HCT116 (cell line): Measurements from ENCODE around the gene SNRPD2. TPM values are rescaled to one million over a fixed set of nuclear protein-coding genes. Genes with fewer than 3 reads are reported as not detected.
A peak's percentile ranks its signal among the peaks of the same experiment; 100 is the strongest.

Experiments used
- ATAC-seq: fragments of 200-7000 bp; cut with Tn5 transposase; 2 replicates; pipeline ENCODE4 v1.9.1; 2020; ENCODE audit warnings: mild to moderate bottlenecking, moderate library complexity
- BruUV-seq: library from RNA; stranded (reverse); fragments of 400-500 nt; replicated peaks from 2 replicates; lab custom pipeline; 2021; lab: Mats Ljungman, UMichigan
- CTCF ChIA-PET: fragments of 300-600 bp; sonication (Branson Sonifier 250); formaldehyde crosslinking; loops from one replicate; lab custom pipeline; 2021; ENCODE audit warnings: antibody characterized with exemption; lab: Charles Lee
- POLR2A ChIA-PET: fragments of 300-600, 350-600 bp; sonication (Branson Sonifier 250); formaldehyde crosslinking; loops from one replicate; lab custom pipeline; 2021; ENCODE audit warnings: antibody characterized with exemption; lab: Charles Lee
- RAD21 ChIA-PET, 2 experiments: fragments of 300-600 bp; sonication (Branson Sonifier 250); formaldehyde crosslinking; loops; one replicate each; lab custom pipeline; 2023; ENCODE audit warnings: low total read pairs in 2 of 2; ENCODE audit not compliant: uncharacterized antibody in 2 of 2, unreplicated experiment in 2 of 2, low non-redundant PET in 1 of 2; lab: Charles Lee
- DNase-seq: peaks from one replicate; pipeline ENCODE4 v3.0.0-alpha.2; 2010; ENCODE audit warnings: low read depth, low spot score
- H2AFZ ChIP-seq: fragments of 200-600 bp; shearing (Covaris generic), sonication (generic); 2 replicates; pipeline ENCODE4 v1.6.1; 2017; ENCODE audit warnings: low read depth, mixed run types, mixed read lengths, antibody characterized with exemption, low read length; ENCODE audit not compliant: poor library complexity, severe bottlenecking
- H3K27ac ChIP-seq: 2 replicates; pipeline ENCODE4 v1.5.1; 2012; ENCODE audit warnings: low read depth, low read length
- H3K27me3 ChIP-seq: fragments of 200-600 bp; sonication (generic); 2 replicates; pipeline ENCODE4 v1.6.1; 2016; ENCODE audit warnings: mixed run types, low read length, mixed read lengths; ENCODE audit not compliant: insufficient read depth
- H3K36me3 ChIP-seq, 2 experiments: fragments of 200-500 bp in 1 of 2; fragments of 200-600 bp in 1 of 2; sonication (Bioruptor generic) in 1 of 2; sonication (generic) in 1 of 2; 2 replicates each; pipeline versions ENCODE4 v1.5.1 to v1.6.1; 2014 to 2016; ENCODE audit warnings: low read length in 2 of 2, inconsistent platforms in 1 of 2, mixed read lengths in 1 of 2, mixed run types in 1 of 2; ENCODE audit not compliant: insufficient read depth in 2 of 2, control insufficient read depth in 1 of 2
- H3K4me1 ChIP-seq, 2 experiments: fragments of 200-600 bp in 1 of 2; sonication (generic) in 1 of 2; 2 replicates each; pipeline versions ENCODE4 v1.5.1 to v1.6.1; 2012 to 2017; ENCODE audit warnings: low read length in 2 of 2, inconsistent platforms in 1 of 2, mild to moderate bottlenecking in 1 of 2, mixed read lengths in 1 of 2, mixed run types in 1 of 2, moderate library complexity in 1 of 2; ENCODE audit not compliant: insufficient read depth in 2 of 2, control insufficient read depth in 1 of 2
- H3K4me2 ChIP-seq: fragments of 200-600 bp; sonication (generic); 2 replicates; pipeline ENCODE4 v1.6.1; 2017; ENCODE audit warnings: mixed run types, low read length, mixed read lengths
- H3K4me3 ChIP-seq, 2 experiments: fragments of 200-600 bp in 1 of 2; sonication (generic) in 1 of 2; replicated peaks in 1 of 2; 2 replicates each; pipeline ENCODE4 v1.5.1; 2011 to 2016; ENCODE audit warnings: low read length in 2 of 2, control low read depth in 1 of 2, low read depth in 1 of 2, mild to moderate bottlenecking in 1 of 2, mixed read lengths in 1 of 2, mixed run types in 1 of 2
- H3K79me2 ChIP-seq: fragments of 200-600 bp; sonication (generic); 2 replicates; pipeline ENCODE4 v1.6.1; 2017; ENCODE audit warnings: mild to moderate bottlenecking, mixed run types, low read length, moderate library complexity, mixed read lengths; ENCODE audit not compliant: insufficient read depth
- H3K9ac ChIP-seq: fragments of 200-600 bp; sonication (generic); 2 replicates; pipeline ENCODE4 v1.6.1; 2016; ENCODE audit warnings: low read length, mixed read lengths
- H3K9me2 ChIP-seq: fragments of 200-600 bp; sonication (generic), shearing (Covaris generic); 2 replicates; pipeline ENCODE4 v1.6.1; 2017; ENCODE audit warnings: mixed run types, mild to moderate bottlenecking, moderate library complexity; ENCODE audit not compliant: insufficient read depth
- H3K9me3 ChIP-seq, 2 experiments: fragments of 200-500 bp in 1 of 2; fragments of 200-600 bp in 1 of 2; sonication (Bioruptor generic) in 1 of 2; sonication (generic) in 1 of 2; 2 replicates each; pipeline ENCODE4 v1.6.1; 2014 to 2017; ENCODE audit warnings: low read length in 2 of 2, mixed read lengths in 2 of 2, inconsistent platforms in 1 of 2, low read depth in 1 of 2, mild to moderate bottlenecking in 1 of 2, mixed run types in 1 of 2, moderate library complexity in 1 of 2; ENCODE audit not compliant: control insufficient read depth in 1 of 2, insufficient read depth in 1 of 2
- H4K20me1 ChIP-seq: fragments of 200-600 bp; sonication (generic), shearing (Covaris generic); 2 replicates; pipeline ENCODE4 v1.6.1; 2017; ENCODE audit warnings: mixed run types, mild to moderate bottlenecking, moderate library complexity; ENCODE audit not compliant: insufficient read depth
- CTCF ChIP-seq, 3 experiments: fragments of 200-600 bp in 1 of 3; sonication (generic) in 1 of 3; IDR thresholded peaks in 2 of 3; conservative IDR thresholded peaks in 1 of 3; 2 replicates each; pipeline ENCODE4 v1.5.1; 2012 to 2017; ENCODE audit warnings: low read depth in 2 of 3, low read length in 2 of 3, antibody characterized with exemption in 1 of 3, borderline replicate concordance in 1 of 3, control low read depth in 1 of 3, mild to moderate bottlenecking in 1 of 3, mixed read lengths in 1 of 3, mixed run types in 1 of 3, moderate library complexity in 1 of 3; ENCODE audit not compliant: insufficient read depth in 1 of 3
- EGR1 ChIP-seq: IDR thresholded peaks from 2 replicates; pipeline ENCODE4 v1.6.1; 2012; ENCODE audit warnings: low read depth
- ELF1 ChIP-seq: IDR thresholded peaks from 2 replicates; pipeline ENCODE4 v1.6.1; 2012; ENCODE audit warnings: low read depth, borderline replicate concordance
- EZH2phosphoT487 ChIP-seq: fragments of 200-600 bp; IDR thresholded peaks from 2 replicates; pipeline ENCODE4 v1.6.1; 2018; ENCODE audit warnings: antibody characterized with exemption, borderline replicate concordance
- POLR2AphosphoS5 ChIP-seq: IDR thresholded peaks from 2 replicates; pipeline ENCODE4 v1.6.1; 2011; ENCODE audit warnings: mild to moderate bottlenecking, low read depth, low read length, moderate library complexity
- RAD21 ChIP-seq: IDR thresholded peaks from 2 replicates; pipeline ENCODE4 v1.6.1; 2012; ENCODE audit warnings: low read depth, mild to moderate bottlenecking
- SIN3A ChIP-seq: IDR thresholded peaks from 2 replicates; pipeline ENCODE4 v1.6.1; 2012; ENCODE audit warnings: low read depth
- SP1 ChIP-seq: IDR thresholded peaks from 2 replicates; pipeline ENCODE4 v1.6.1; 2012; ENCODE audit warnings: low read depth
- TCF7L2 ChIP-seq: IDR thresholded peaks from 2 replicates; pipeline ENCODE4 v1.7.0; 2011; ENCODE audit warnings: borderline replicate concordance, inconsistent platforms; ENCODE audit not compliant: insufficient read depth, insufficient read length; ENCODE audit errors: extremely low read depth
- YY1 ChIP-seq: IDR thresholded peaks from 2 replicates; pipeline ENCODE4 v1.6.1; 2011; ENCODE audit warnings: low read length, low read depth, moderate library complexity, mild to moderate bottlenecking; ENCODE audit not compliant: insufficient replicate concordance; ENCODE audit errors: extremely low read depth
- ZFX ChIP-seq: fragments of 450-650 bp; IDR thresholded peaks from 2 replicates; pipeline ENCODE4 v1.6.1; 2017
- intact Hi-C: fragments of 100-400 bp; cut with micrococcal nuclease; formaldehyde crosslinking; loops from 2 replicates; pipeline ENCODE4 v1.10.0; 2022
- total RNA-seq: library from RNA; stranded (reverse); gene quantifications from one replicate; pipeline ENCODE4 v1.2.1, GENCODE V29; 2021; ENCODE audit not compliant: unreplicated experiment
- TF ChIP-seq, protein P1 (sequence below): IDR thresholded peaks from 2 replicates; pipeline ENCODE4 v1.6.1; 2012

SNRPD2 gene
- total RNA-seq, 1 experiment from 2014 or later: 927 TPM

- TF ChIP-seq CTCF (IDR thresholded peaks at IDR 0.05 in 2 of 3, conservative IDR thresholded peaks at IDR 0.05 in 1 of 3; ENCODE audit: borderline replicate concordance in 1 of 3, insufficient read depth in 1 of 3, low read depth in 2 of 3, low read length in 2 of 3) (peak; percentile 78 to 95 (median 89)), ZFX (peak; percentile 37; the same call in 1 of the 2 replicates), YY1 (peak; percentile 77), RAD21 (peak; percentile 71)
Observed at GRCh38 chr19:45681391-45682015, 10.2 kb downstream of the SNRPD2 start (continued).

- no peaks in the 10 kb centered on the region for H3K9me3 ChIP-seq
- no peaks in the 10 kb centered on the region for H4K20me1 ChIP-seq
- H3K9ac ChIP-seq: peak overlapping the region; percentile 83
- ChIA-PET RAD21 (interaction anchor here in 1 of 2 experiments (0.6 to 1.1 kb wide), 4 partner anchors 32 to 249 kb away, joined by 4 to 7 read pairs (median 5); partner anchors contain the start of gene MYPOP), POLR2A (interaction anchor here (0.6 to 2.4 kb wide), 10 partner anchors 8 to 210 kb away, joined by 3 to 19 read pairs (median 4); partner anchors contain the start of genes FOSB, GIPR, QPCTL and SNRPD2), CTCF (interaction anchor here (1.0 to 2.2 kb wide), 6 partner anchors 8 to 92 kb away, joined by 3 to 22 read pairs (median 4); partner anchors contain the start of genes QPCTL, SIX5 and SNRPD2)
- TF ChIP-seq POLR2AphosphoS5 (peak; percentile 67), EZH2phosphoT487 (no peak), TCF7L2 (no peak), RAD21 (no peak), EGR1 (peak; percentile 90), SIN3A (no peak), SP1 (peak; percentile 48), ELF1 (no peak)
- TF ChIP-seq, protein P1, sequence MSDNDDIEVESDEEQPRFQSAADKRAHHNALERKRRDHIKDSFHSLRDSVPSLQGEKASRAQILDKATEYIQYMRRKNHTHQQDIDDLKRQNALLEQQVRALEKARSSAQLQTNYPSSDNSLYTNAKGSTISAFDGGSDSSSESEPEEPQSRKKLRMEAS: no peak
- TSS peak; percentile 44 for BruUV-seq
- no peak overlapping the region for H2AFZ ChIP-seq
- H3K4me3 ChIP-seq: peak overlapping the region; percentile 68 to 75
- intact Hi-C loops: no loop called here
- H3K27ac ChIP-seq: peak overlapping the region; percentile 45; the same call in 1 of the 2 replicates
- peaks cover 17 to 37% of the 10 kb centered on the region in 2 experiments for H3K4me1 ChIP-seq
- H3K4me2 ChIP-seq: peak overlapping the region; percentile 98
- ATAC-seq: peak; percentile 86
- no peaks in the 10 kb centered on the region for H3K27me3 ChIP-seq
- H3K9me2 ChIP-seq: no peaks in the 10 kb centered on the region
- no peaks in the 10 kb centered on the region for H3K36me3 ChIP-seq
- no peaks in the 10 kb centered on the region for H3K79me2 ChIP-seq
- peak; percentile 99 for DNase-seq
Observed at GRCh38 chr19:45677351-45678230, 14.2 kb downstream of the SNRPD2 start.
